HG03135 (cell line): ENCODE measurements around the gene CBX8.
"Not testable (repeated sequence)": the region's sequence is repeated elsewhere in the genome, so short reads cannot be mapped to it uniquely, and the experiment has no call there.

Experiments
- ATAC-seq: cut with Tn5 transposase; IDR thresholded peaks from one replicate; pipeline ENCODE4 v1.9.1; 2021; ENCODE audit warnings: mild to moderate bottlenecking, moderate library complexity; ENCODE audit not compliant: unreplicated experiment

CBX8 gene

DNA sequence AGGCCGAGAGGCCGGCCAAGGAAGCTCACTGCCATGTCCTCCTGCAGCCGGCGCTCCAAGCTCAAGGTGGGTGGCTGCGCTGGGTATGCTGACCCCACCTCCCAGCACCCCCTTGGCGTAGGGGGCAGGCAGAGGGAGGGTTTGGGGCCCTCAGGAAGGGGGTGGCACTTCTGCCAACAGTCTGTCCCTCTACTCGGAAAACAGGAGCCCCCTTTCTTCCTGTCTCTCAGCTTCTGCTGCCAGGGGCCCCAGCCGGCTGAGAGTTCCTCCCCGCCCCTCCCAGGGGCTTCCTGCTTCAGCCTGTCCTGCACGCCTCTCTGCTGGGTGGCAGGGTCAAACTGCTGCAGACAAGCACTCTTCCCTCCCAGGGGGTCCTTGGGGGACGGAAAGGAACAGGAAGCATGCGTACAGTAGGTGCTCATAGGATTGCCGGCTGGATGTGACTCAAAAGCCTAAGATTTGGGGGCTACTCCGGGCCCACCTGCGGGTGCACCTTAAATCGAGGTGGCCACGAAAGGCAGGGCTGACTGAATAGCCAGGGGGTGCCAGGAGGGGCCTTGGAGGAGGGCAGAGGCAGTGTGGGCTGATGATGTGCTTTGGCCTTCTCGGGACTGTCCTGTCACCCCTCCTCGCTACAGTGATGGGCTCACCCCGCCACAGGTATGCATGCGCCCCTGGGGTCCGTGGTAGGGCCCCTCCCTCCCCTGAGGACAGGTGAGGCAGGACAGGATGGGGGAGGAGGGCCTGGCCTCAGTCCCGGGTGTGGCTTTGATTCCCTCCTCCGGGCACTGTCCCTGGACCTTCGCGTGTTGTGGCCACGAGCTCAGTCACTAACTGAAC, 14.9 kb downstream of the CBX8 start:
- ATAC-seq = no peak

DNA sequence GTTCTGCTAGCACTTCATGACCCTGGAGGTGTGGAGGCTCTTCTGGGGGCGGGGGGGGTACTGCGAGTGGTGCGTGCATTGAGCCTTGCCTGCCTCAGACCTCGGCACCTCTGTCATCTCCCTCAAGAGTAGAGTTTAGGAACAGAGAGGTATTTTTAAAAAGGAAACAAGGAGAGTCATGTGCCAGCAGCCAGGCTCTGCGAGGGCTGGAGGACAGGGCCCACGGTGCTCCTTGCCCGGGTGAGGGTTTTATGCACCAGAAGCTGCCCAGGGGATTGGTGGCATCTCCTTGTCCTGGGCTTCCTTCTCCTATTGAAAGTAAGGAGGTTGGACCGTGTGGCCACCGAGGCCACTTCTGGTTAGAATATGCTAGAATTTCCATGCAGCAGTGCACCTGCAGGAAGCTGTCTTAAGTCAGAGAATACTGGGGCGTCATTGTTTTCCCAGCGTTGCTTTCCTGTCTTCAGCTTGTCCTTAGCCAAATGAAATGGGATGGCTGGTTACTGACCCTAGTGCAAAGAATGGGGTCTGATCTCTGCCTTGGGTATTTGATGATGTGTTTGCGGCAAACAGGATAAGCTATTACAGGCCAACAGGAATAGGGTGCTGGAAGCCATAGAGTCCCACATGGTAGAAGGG, 15.7 kb downstream of the CBX8 start:
- no peak for ATAC-seq

DNA sequence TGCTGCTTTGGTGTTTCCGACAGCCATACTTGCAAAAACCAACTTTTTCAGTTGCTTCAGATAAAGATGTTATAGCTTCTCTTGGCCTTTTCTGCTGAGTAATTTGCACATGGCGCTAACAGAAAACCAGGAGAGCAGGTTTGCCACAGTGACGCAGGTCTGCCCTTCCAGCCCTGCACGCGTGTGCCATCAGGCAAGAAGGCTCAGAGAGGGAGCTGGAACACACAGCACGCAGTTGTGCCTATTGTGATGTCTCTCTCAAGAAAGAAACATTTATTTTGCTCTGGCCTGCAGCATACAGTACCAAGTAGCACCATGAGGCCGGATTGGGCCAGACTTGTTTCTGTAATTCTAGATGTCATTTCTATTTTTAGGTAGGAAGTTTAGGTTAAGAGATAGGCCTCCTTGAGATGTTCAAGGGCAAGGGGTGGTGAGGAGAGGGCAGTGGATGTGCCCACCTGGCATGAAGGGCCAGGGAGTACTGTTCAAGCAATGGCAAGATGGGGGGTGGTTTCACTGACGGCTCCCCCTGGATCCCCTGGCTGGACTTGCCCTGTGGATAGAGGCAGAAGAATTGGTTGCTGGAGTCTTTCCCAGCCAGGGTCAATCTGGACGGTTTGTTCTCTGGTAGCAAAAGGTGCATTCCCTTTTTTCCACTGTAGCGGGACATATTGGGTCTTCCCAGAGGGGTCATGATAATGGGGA, 17.1 kb downstream of the CBX8 start:
- ATAC-seq = no peak

DNA sequence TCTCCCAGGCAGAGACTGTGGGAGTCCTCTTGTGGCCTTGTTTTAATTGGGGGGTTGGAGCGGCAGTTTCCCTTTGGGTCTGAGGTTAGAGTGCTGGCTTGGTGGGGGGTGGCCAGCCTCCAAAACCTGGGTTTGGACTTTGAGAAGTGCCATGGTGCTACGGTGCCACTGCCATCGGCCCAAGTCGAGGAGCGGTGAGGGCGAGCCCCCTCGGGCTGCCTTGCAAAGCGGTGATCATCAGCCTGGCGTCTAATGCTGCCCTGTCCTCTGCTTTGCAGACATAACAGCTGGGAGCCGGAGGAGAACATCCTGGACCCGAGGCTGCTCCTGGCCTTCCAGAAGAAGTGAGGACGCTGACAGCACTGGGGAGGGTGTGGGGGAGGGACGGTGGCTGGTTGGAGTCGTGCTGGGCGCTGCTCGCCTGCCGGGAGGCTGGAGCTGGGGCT, 17.8 kb downstream of the CBX8 start:
- no peak for ATAC-seq

DNA sequence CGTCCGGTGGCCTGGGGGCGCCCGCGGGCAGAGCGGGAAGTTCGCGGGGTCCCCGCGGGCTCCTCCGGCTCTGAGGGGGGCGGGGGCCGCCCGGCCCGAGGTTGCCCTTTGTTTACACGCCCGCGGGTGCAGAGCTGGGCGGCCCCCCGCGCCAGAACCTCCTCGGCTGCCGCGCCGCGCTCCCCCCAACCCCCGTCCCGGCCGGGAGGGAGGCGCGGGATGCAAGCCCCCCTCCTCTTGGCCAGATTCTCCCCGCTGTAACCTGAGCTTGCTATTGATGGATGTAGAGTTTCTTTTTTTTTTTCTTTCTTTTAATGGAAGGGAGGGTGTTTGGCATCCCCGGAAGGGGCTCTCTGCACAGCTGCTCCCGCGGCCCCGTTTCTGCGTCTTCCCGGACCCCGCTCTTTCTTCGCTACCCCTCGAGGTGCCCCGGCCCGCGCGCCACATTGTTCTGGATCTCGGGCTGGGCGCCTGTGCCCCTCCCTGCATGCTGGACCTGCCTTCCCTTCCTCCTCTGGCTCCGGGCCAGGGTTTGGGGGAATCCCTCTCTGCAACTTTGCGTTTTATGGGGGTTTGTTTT, 18.3 kb downstream of the CBX8 start:
- ATAC-seq = no peak

DNA sequence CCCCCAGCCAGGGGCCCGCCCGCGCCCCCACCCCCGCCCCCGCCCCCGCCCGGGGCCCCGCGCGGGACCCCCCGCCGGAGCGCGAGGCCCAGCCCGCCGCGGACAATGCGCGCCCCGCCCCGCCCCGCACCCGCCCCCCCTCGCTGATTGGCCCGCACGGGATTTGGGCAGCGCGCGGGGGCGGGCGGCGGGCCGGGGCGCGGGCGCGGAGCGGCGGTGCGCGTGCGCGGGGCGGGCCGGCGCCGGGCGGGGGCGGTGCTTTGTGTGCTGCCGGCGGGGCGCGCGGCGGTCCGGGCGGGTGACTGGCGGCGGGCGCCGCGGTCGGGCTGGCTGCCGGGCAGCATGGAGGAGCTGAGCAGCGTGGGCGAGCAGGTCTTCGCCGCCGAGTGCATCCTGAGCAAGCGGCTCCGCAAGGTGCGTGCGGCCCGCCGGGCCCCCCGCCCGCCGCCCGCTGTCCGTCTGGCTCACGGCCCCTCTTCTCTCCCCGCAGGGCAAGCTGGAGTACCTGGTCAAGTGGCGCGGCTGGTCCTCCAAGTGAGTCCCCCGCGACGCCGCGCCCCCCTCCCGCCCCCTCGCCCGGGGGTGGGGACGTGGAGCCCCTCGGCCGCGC, 18.9 kb downstream of the CBX8 start, which contains the start of gene CBX2:
Gene CBX2 (plus strand): TSS at position 255 of the 610 bp plus-strand sequence. CDS start 88 bp downstream, at position 343.
- peak; percentile 63 for ATAC-seq

DNA sequence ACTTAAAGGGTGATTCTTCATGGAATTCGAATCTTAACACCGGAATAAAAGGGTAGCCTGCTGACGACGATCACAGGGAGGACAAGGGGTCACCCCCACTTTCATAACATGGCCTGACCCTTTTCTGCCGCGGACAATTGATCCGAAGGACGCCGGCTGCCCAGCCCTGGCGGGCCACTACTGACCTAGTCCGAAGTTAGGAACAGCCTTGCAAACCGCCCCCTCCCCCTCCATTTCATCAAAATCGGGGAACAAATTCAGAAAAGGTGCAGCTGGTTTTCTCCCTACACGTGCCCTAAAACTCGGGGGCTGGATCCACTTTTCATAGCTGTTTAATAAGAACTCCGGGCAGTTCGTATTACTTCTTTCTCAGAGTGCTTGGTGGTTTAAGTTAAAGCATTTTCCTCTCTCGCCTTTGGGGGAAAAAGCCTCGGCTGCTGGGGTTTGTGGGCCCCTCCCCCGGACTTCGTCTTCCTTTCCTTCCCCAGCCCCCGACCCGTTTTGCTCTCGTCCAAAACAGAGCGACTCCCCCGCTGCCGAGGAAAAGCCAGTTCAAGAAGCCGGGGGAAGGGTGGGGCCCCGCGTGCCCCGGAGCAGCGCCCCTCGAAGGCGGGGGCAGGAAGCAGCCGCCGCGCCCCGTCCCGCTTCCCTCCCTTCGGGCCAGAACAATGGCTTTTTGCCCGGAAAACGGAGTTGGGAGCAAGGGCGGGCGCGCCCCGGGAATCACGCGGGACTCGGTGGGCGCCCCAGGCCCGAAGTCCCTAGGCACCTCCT, 19.6 kb downstream of the CBX8 start:
- peak; percentile 21 for ATAC-seq

DNA sequence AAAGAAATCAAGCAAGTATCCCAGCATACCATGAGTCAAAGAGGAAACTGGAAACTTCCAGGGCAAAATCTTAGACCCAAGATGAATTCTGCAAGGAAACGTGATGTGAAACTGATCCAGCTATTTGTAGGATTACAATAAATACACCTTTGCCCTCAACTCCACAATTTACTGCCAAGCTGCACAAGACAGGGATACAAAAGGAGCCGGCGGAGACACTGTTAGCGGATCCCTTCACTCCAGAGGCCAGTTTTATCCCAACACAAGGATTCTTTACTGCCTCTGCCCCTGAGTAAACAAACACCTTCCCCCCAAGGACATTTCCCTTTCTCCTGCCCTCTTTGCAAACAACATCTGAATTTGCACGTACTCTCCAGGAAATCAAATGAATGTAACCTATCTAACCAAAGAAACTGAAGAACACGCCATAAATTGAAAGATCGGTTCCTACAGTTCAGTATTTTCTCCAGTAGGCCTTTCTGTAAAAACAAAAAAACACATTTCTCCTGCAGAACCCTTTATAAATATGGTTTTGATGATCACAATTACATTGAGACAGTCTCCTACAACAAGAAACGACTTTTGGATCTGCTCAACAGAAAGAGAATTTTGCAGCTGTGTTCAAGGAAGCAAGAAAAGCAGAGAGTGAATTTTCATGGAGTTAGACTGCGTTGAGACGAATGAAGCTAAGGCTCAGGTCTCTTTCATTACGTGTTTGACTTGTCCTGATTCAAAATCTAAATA, 20.3 kb downstream of the CBX8 start:
- ATAC-seq = no peak

DNA sequence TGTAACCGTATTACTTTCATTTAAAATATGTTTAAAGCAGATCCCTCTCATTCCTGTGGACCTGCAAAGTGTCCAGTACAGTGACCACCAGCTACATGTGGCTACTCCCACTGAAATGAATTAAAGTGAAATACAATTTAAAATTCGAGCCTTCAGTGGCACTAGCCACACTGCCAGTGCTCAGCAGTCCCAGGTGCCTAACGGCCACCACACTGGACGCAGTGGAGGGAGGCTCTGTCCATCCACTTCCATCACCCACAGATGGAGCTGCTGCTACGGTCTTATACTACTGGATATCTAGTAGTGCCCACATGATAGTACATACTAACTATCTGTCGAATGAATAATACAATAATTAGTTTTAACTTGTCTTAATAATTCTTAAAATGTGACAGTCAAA, 21.2 kb downstream of the CBX8 start:
- ATAC-seq = no peak

DNA sequence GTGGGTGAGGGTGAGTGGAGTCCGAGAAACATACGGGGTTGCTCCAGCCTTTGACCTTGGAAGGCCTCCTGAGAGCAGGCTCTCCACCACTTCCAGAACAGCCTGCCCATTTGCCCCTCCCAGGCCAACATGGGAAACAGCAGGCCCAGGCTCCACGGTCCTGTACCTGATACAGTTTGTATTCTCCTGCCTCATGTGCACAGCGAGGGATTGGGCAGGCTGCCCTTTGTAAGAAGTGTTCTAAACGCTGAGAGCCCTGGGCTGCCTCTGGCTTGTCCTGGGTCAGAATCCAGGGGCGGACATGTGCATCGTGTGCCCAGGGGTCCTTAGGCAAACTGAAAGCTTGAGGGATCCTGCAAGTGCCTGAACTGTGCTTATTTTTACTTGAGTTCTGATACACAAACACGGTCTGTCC, 22.3 kb downstream of the CBX8 start:
- no peak for ATAC-seq

DNA sequence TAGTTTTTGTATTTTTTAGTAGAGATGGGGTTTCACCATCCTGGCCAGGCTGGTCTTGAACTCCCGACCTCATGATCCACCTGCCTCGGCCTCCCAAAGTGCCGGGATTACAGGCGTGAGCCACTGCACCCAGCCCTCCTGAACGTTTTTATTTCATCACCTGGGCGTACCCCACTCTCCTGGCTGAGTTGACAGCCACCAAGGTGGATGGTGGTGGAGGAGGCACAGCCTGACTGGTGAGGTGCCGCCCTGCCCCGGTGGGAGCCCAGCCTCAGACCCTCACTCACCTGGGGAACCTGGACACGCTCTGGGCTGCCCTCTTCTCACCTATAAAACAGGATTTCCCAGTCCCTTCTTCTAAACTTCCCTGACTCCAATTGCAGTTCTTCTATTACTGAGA, 24.2 kb downstream of the CBX8 start:
- ATAC-seq = not testable (repeated sequence)

DNA sequence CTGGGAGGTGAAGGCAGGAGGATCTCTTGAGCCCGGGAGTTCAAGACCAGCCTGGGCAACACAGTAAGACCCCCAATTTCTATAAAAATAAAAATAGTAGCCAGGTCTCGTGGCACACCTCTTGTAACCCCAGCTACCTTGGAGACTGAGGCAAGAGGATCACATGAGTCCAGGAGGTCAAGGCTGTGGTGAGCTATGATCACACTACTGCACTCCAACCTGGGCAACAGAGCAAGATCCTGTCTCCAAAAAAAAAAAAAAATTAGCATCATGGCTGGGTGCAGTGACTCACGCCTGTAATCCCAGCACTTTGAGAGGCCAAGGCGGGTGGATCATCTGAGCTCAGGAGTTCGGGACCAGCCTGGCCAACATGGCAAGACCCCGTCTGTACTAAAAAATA, 25.6 kb downstream of the CBX8 start:
- ATAC-seq = no peak

DNA sequence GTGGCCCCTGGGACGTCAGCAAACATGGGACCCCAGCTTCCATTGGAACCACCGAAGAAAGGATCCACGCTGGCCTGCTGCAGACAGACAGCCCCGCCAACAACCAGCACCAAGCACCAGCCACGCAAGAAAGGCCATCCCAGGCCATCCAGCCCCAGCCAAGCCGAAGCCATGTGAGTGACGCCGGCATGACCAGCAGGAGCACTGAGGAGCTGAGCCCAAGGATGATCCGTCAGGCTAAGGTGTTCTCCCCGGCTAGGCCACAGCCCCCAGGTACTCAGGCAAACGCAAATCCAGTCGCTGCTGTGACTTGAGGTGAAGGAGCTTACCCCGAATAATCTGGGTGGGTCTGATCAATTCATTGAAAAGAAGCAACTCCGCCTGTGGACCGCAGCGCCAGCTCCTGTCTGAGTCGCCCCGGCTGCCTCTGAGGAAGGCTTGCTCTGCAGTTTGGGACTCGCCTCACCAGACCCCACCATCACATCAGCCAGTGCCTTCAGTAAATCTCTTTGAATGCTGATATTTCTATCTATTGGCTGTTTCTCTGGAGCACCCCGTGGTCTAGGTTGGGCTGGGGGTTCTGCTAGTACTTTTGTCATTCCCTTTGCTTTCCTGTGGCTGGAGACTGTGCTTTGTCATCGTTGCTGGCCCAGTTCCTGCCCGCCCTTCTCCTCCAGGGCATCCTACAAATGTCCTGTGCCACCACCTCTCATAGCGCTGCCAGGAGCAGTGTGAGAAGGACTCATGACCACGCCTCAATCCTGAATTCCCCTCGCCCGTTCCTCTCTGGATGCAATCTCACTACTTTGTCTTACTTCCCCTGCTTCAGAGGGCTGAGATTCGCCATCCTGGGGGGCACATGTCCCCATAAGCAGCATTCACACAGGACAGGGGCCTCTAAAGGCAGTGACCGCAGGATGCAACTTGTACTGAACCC, 27.0 kb downstream of the CBX8 start:
- ATAC-seq = no peak

DNA sequence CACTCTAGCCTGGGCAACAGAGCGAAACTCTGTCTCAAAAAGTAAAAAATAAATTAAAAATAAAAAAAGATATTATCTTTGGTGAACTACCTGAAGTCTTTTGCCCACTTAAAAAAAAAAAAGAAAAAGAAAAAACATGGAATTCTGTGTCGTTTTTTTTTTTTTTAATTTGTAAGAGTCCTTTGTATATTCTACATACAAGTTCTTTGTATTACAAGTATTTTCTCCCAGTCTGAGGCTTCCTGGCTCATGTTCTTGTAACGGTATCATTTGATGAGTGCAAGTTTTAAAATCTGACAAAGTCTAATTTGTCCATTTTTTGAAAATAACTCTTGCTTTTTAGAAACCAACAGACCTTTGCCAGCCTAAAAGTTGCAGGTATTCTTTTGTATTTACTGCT, 31.2 kb downstream of the CBX8 start:
- ATAC-seq = no peak

DNA sequence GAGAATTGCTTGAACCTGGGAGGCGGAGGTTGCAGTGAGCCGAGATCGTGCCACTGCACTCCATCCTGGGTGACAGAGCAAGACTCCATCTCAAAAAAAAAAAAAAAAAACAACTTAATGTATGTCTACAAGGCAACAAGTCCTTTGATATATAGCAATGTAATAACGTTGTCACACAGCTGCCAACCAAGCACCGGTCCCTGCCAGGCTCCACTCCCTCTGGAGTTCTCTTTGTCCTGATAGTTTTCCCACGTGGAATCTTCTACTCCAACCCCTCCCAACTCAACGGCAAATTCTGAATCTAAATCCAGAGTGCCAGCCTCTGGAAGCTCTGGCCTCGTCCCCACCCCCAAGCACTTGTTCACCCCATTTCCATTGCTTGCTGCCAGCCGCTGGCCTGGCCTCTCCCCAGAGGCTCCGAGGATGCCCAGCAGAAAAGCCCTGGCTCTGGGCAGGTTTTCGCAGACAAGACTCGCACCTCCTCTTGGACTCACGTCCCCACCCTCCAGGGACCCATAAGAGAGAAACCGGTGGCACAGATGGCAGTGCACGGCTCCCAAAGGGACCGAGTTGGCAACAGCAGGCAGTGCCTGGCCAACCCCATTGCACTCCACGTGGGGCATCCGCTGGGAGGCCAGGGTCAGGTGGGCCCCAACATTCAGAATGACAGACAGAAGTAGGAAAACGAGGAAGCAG, 34.8 kb downstream of the CBX8 start:
- ATAC-seq = no peak

DNA sequence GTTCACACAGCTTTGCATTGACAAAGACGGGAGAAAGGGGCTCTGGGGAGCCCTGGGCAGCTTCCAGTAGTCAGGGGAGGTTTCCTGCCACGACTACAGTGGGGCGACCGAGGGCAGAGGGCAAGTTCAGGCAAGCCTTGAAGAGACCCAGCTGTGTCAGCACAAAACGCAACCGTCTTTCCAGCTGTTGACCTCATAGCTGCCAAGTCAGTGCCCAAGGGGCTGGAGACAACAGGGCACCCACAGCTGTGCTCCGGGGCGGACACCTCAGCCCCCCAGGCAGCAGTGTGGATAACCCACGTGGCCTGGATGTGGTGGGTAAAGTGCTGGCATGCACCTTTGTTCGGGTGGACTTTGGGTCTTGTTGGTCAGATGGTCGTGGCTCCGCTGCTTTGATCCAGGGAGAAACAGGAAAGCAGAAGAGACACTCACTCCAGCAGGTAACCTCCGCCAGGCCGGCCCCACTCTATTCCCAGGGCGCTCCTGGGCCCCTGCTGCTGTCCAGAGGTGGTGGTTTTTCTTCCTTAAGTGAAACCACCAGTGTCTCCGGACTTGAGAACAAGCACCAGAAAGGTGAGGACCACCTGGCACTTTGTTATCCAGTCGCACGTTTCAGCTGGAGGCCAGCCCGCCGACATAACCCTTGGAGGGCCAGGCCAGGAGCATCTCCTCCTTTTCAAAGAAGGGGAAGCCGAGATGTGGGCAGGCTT, 36.5 kb downstream of the CBX8 start:
- ATAC-seq = no peak

DNA sequence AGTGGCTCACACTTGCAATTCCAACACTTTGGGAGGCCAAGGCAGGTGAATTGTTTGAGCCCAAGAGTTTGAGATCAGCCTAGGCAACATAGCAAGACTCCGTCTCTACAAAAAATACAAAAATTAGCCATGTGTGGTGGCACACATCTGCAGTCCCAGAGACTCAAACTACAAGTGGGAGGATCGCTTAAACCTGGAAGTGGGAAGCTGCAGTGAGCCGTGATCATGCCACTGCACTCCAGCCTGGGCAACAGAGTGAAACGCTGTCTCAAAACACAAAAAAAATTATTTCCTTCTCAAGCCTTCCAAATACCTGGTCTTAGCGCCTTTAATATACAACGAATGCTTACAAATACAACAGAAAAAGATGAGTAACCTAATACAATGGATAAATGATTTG, 38.6 kb downstream of the CBX8 start:
- ATAC-seq = no peak
